ENCODE measurements around the gene THADA. TPM values are rescaled to one million over a fixed set of nuclear protein-coding genes. Genes with fewer than 3 reads are reported as not detected.

Gene THADA
- total RNA-seq, 4 donors from 2014 or later = 49.9 to 90.2 (median 65.2) TPM

DNA sequence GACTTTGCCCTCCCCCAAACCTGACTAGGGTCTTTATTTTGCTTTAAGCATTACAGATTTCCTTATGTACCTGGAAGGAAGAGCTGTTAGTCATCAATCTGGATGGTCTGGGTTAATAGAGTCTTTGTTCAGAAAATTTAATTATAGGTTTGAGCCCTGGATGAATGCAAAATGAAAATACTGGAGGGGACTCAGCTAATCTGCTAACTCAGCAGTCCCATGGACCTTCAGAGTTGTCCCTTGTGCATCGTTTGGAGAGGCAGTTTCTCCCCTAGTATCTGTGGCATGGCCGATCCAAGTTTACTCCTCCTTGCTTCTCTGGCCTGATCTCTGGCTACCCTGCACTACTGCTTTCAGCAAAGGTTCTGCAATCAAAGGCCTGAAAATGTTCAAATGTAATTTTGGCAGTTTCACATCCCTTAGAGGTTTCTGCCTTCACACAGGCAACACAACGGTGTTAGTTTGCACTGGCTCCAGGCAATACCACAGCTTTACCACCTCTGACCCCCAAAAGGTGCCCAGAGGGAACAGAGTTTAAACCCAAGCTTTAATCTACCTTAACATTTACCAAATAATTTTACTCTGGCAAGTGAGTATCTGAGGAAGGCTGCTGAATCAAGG, 134.3 kb downstream of the THADA start:
- H3K4me1 ChIP-seq = peaks cover 82% of the 10 kb centered on the region in 2 donors
- WGBS, 2 donors = 42 to 43% methylated on average over 3 of the region's 3 CpGs
- no peak overlapping the region for H3K4me3 ChIP-seq (replicated peaks in 1 of 3)
- peak overlapping the region; percentile 78 to 88 (median 80) for H3K27ac ChIP-seq
- intact Hi-C loops (cut with DNase I) = no loop called here
- no peak for DNase-seq
- no peaks in the 10 kb centered on the region for H3K27me3 ChIP-seq
- no peaks in the 10 kb centered on the region for H3K9me3 ChIP-seq
- H3K36me3 ChIP-seq = no peaks in the 10 kb centered on the region
- TF ChIP-seq, protein P1, sequence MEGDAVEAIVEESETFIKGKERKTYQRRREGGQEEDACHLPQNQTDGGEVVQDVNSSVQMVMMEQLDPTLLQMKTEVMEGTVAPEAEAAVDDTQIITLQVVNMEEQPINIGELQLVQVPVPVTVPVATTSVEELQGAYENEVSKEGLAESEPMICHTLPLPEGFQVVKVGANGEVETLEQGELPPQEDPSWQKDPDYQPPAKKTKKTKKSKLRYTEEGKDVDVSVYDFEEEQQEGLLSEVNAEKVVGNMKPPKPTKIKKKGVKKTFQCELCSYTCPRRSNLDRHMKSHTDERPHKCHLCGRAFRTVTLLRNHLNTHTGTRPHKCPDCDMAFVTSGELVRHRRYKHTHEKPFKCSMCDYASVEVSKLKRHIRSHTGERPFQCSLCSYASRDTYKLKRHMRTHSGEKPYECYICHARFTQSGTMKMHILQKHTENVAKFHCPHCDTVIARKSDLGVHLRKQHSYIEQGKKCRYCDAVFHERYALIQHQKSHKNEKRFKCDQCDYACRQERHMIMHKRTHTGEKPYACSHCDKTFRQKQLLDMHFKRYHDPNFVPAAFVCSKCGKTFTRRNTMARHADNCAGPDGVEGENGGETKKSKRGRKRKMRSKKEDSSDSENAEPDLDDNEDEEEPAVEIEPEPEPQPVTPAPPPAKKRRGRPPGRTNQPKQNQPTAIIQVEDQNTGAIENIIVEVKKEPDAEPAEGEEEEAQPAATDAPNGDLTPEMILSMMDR (IDR thresholded peaks at IDR 0.05) = no peak
- no peak for TF ChIP-seq POLR2A (IDR thresholded peaks at IDR 0.05)

DNA sequence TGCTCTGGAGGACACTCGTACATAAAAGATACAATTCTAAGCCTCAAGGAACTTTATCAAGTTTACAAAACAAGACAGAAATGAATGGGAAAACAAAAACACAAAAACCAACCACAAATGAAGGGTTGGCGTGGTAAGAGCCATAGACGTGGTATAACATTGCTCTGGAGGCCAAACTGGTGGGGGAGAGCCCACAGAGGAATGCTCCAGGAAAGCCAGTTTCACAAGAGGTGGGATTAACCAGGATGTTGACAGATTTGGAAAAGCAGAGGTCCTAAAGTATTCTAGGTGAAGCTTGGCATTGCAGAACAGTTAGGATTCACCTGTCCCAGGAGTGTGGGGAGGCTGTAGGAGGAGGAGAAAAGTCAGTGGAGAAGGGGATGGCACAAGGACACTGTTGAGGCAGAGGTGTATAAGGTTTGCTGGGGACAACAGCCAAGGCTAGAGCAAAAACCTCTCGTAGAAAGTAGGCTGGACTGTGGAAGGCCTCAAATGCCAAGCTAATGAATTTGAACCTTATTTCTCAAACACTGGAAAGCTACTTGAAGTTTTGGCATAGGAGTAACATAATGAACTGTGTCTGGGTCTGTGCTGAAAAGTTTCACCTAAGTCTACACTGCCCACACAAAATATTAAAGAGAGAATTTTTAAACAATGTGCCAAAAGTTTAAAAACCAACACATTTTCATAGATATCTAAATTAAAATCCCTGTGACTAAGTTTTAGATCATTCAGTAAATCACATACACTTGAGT, 135.1 kb downstream of the THADA start:
- intact Hi-C loops (cut with DNase I) = no loop called here
- H3K4me3 ChIP-seq (replicated peaks in 1 of 3) = no peak overlapping the region
- DNase-seq = no peak
- H3K9me3 ChIP-seq = no peaks in the 10 kb centered on the region
- H3K36me3 ChIP-seq = no peaks in the 10 kb centered on the region
- WGBS, 2 donors = 65 to 68% methylated on average over 4 of the region's 4 CpGs
- H3K4me1 ChIP-seq = peaks cover 82% of the 10 kb centered on the region in 2 donors
- H3K27me3 ChIP-seq = no peaks in the 10 kb centered on the region
- no peak for TF ChIP-seq POLR2A (IDR thresholded peaks at IDR 0.05)
- TF ChIP-seq, protein P1 (IDR thresholded peaks at IDR 0.05) = no peak
- H3K27ac ChIP-seq = peak overlapping the region; percentile 78 to 88 (median 80)

DNA sequence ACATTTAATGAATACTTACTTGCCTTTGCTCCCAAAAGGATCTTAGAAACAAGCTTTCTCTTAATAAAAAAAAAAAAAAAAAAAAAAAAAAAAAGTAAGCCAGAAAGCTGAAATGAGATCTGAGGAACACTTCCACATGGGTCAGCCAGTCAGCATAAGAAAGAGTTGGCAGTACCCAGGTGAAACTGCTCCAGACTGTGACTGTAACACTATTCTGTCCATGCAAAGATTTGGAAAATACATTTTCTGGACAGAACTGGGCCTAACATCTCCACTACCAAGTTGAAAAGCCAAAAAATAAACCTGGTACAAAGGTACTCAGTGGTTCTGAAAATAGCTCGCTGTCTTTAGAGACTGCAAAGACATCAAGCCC, 135.7 kb downstream of the THADA start:
- Histone ChIP-seq H3K36me3 (no peaks in the 10 kb centered on the region), H3K9me3 (no peaks in the 10 kb centered on the region), H3K27ac (peak overlapping the region; percentile 78 to 88 (median 80)), H3K4me3 (replicated peaks in 1 of 3) (no peak overlapping the region), H3K4me1 (peaks cover 83 to 84% of the 10 kb centered on the region in 2 donors), H3K27me3 (no peaks in the 10 kb centered on the region)
- TF ChIP-seq POLR2A (IDR thresholded peaks at IDR 0.05) = no peak
- TF ChIP-seq, protein P1 (IDR thresholded peaks at IDR 0.05) = no peak
- DNase-seq = no peak
- intact Hi-C loops (cut with DNase I) = no loop called here
- WGBS, 2 donors = 88 to 94% methylated on average over 1 of the region's 1 CpG

DNA sequence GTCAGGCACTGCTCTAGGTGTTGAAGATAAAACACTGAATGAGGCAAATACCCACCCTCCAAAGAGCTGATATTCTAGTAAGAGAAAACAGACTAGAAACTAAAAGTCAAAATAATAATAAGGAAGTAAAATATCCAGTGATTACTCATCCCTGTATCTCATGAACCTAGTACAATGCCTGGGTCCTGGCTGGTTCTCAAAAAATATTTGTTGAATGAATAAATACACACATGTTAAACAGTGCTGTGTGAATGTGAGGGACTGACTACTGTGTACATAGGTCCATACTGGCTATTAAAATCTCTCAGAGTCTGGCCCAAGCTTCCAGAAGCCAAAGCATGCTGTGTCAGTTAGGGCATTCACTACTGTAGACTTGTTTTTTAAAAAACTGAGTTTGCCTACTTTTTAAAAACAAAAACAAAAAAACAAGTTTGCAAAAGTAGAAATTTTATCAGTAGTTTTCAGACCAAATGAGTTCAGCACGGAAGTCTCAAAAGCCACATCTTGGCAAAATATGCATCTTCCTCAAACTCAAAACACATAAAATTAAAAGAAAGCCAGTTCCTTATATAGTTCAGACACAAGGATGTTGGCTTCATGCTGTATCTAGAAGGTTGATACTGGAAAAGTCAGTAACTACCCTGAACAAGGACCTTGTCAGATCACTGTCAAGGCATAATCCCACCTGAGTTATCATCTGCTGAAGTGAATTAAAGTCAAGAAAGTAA, 136.2 kb downstream of the THADA start:
- H3K4me3 ChIP-seq (replicated peaks in 1 of 3) = no peak overlapping the region
- H3K27me3 ChIP-seq = no peaks in the 10 kb centered on the region
- no peaks in the 10 kb centered on the region for H3K9me3 ChIP-seq
- DNase-seq = no peak
- no peaks in the 10 kb centered on the region for H3K36me3 ChIP-seq
- peak overlapping the region; percentile 78 to 88 (median 80) for H3K27ac ChIP-seq
- TF ChIP-seq, protein P1 (IDR thresholded peaks at IDR 0.05) = no peak
- TF ChIP-seq POLR2A (IDR thresholded peaks at IDR 0.05) = no peak
- H3K4me1 ChIP-seq = peaks cover 88 to 90% of the 10 kb centered on the region in 2 donors
- intact Hi-C loops (cut with DNase I) = no loop called here
- 71 to 81% methylated on average over 1 of the region's 1 CpG for WGBS, 2 donors

Measured in thyroid gland (tissue), 4 donors.